SU-DHL-6 (cell line): ENCODE measurements around the gene TRIM22.

Experiments
- H2AFZ ChIP-seq: fragments of 200-600 bp; sonication (generic); 2 replicates; pipeline ENCODE4 v1.6.1; 2014; ENCODE audit warnings: low read depth, mild to moderate bottlenecking, moderate library complexity, mixed read lengths, antibody characterized with exemption, low read length; ENCODE audit not compliant: severe bottlenecking
- H3F3A ChIP-seq: fragments of 200-600 bp; shearing (Covaris generic); 2 replicates; pipeline ENCODE4 v1.6.0; 2016; ENCODE audit warnings: antibody characterized with exemption, mild to moderate bottlenecking; ENCODE audit not compliant: insufficient read depth
- H3K27ac ChIP-seq: fragments of 200-600 bp; sonication (generic); 2 replicates; pipeline ENCODE4 v1.5.1; 2016; ENCODE audit warnings: low read depth, mild to moderate bottlenecking, low read length, moderate library complexity, mixed read lengths
- H3K27me3 ChIP-seq: fragments of 200-600 bp; sonication (generic), shearing (Covaris generic); 2 replicates; pipeline ENCODE4 v1.6.0; 2014; ENCODE audit warnings: mild to moderate bottlenecking, low read length
- H3K36me3 ChIP-seq: fragments of 200-600 bp; sonication (generic); 2 replicates; pipeline ENCODE4 v1.6.1; 2014; ENCODE audit warnings: mild to moderate bottlenecking, low read length, mixed read lengths
- H3K4me2 ChIP-seq: fragments of 300-600, 200-600 bp; shearing (Covaris generic), sonication (generic); 2 replicates; pipeline ENCODE4 v1.6.0; 2014; ENCODE audit warnings: low read length, low read depth, mild to moderate bottlenecking; ENCODE audit not compliant: poor library complexity, severe bottlenecking
- H3K4me3 ChIP-seq: fragments of 200-600 bp; sonication (generic); 2 replicates; pipeline ENCODE4 v1.5.1; 2014; ENCODE audit warnings: antibody characterized with exemption, low read length, mild to moderate bottlenecking, mixed read lengths; ENCODE audit not compliant: insufficient read depth, poor library complexity, severe bottlenecking
- H3K79me2 ChIP-seq: fragments of 200-600 bp; sonication (generic); 2 replicates; pipeline ENCODE4 v1.6.1; 2014; ENCODE audit warnings: mild to moderate bottlenecking, low read length, moderate library complexity; ENCODE audit not compliant: insufficient read depth
- H3K9ac ChIP-seq: fragments of 200-600 bp; sonication (generic); 2 replicates; pipeline ENCODE4 v1.7.0; 2014; ENCODE audit warnings: mild to moderate bottlenecking, low read length
- H3K9me2 ChIP-seq: fragments of 200-600 bp; sonication (generic); replicated peaks from 2 replicates; pipeline ENCODE4 v1.6.1; 2014; ENCODE audit warnings: low read length; ENCODE audit not compliant: insufficient read depth
- H3K9me3 ChIP-seq: fragments of 200-600 bp; sonication (generic); 2 replicates; pipeline ENCODE4 v1.6.1; 2014; ENCODE audit warnings: low read length, mixed read lengths; ENCODE audit not compliant: insufficient read depth
- H4K20me1 ChIP-seq: fragments of 200-600 bp; sonication (generic); 2 replicates; pipeline ENCODE4 v1.6.1; 2014; ENCODE audit warnings: low read depth, mild to moderate bottlenecking, antibody characterized with exemption, low read length, moderate library complexity, mixed read lengths
- CTCF ChIP-seq: fragments of 200-600 bp; sonication (generic); IDR thresholded peaks from one replicate; pipeline ENCODE4 v1.5.1; 2017; ENCODE audit warnings: antibody characterized with exemption, mild to moderate bottlenecking, low read length, moderate library complexity; ENCODE audit not compliant: insufficient read depth, poor library complexity, severe bottlenecking
- EZH2phosphoT487 ChIP-seq: fragments of 200-600 bp; sonication (generic), shearing (Covaris generic); conservative IDR thresholded peaks from 2 replicates; pipeline ENCODE4 v1.6.1; 2018; ENCODE audit warnings: mild to moderate bottlenecking, antibody characterized with exemption, low read length, moderate library complexity, mixed read lengths

Gene TRIM22

GRCh38 chr11:5726351-5726750 is 36.8 kb downstream of the TRIM22 start:
- TF ChIP-seq CTCF (no peak), EZH2phosphoT487 (no peak)

GRCh38 chr11:5727691-5728090 is 38.1 kb downstream of the TRIM22 start:
- Histone ChIP-seq H3K27me3 (no peaks in the 10 kb centered on the region), H3K9me2 (no peaks in the 10 kb centered on the region), H3K79me2 (no peaks in the 10 kb centered on the region), H2AFZ (no peak overlapping the region), H3K27ac (no peak overlapping the region), H3F3A (no peaks in the 10 kb centered on the region), H3K36me3 (no peaks in the 10 kb centered on the region), H3K9ac (no peak overlapping the region), H3K4me3 (no peak overlapping the region), H3K9me3 (no peaks in the 10 kb centered on the region), H4K20me1 (no peaks in the 10 kb centered on the region), H3K4me2 (no peak overlapping the region)
- TF ChIP-seq EZH2phosphoT487: no peak

More at GRCh38 chr11:5726351-5726750, 36.8 kb downstream of the TRIM22 start:
- no peak overlapping the region for H2AFZ ChIP-seq
- H3K27ac ChIP-seq: no peak overlapping the region
- H3K4me3 ChIP-seq: no peak overlapping the region
- H3K79me2 ChIP-seq: no peaks in the 10 kb centered on the region
- H3K36me3 ChIP-seq: no peaks in the 10 kb centered on the region
- H3K9me2 ChIP-seq: no peaks in the 10 kb centered on the region
- no peak overlapping the region for H3K9ac ChIP-seq
- H3K9me3 ChIP-seq: no peaks in the 10 kb centered on the region
- no peaks in the 10 kb centered on the region for H4K20me1 ChIP-seq
- no peaks in the 10 kb centered on the region for H3F3A ChIP-seq
- no peaks in the 10 kb centered on the region for H3K27me3 ChIP-seq
- no peak overlapping the region for H3K4me2 ChIP-seq

GRCh38 chr11:5736396-5736795 is 46.8 kb downstream of the TRIM22 start, which contains the start of gene OR56B1:
Gene OR56B1, plus strand, starts transcription at chr11:5736448. Its CDS starts 69 bp downstream, at chr11:5736517.
- no peak within 1 kb of the TSS for H3K4me2 ChIP-seq
- H3K4me3 ChIP-seq: no peak within 1 kb of the TSS
- no peak within 1 kb of the TSS for H3K27ac ChIP-seq
- H3K9ac ChIP-seq: no peak within 1 kb of the TSS
- no peaks in the 10 kb centered on the region for H3K79me2 ChIP-seq
- no peaks in the 10 kb centered on the region for H3K9me3 ChIP-seq
- H3K36me3 ChIP-seq: no peaks in the 10 kb centered on the region
- no peak within 1 kb of the TSS for H2AFZ ChIP-seq
- H3F3A ChIP-seq: no peaks in the 10 kb centered on the region
- TF ChIP-seq CTCF (no peak), EZH2phosphoT487 (no peak)
- no peaks in the 10 kb centered on the region for H3K9me2 ChIP-seq
- no peaks in the 10 kb centered on the region for H4K20me1 ChIP-seq
- H3K27me3 ChIP-seq: no peaks in the 10 kb centered on the region

- Histone ChIP-seq H3F3A (no peaks in the 10 kb centered on the region), H3K9ac (no peak overlapping the region), H3K4me2 (no peak overlapping the region), H3K9me3 (no peaks in the 10 kb centered on the region), H3K4me3 (no peak overlapping the region), H3K79me2 (no peaks in the 10 kb centered on the region), H3K27ac (no peak overlapping the region), H3K9me2 (no peaks in the 10 kb centered on the region), H3K27me3 (no peaks in the 10 kb centered on the region), H4K20me1 (no peaks in the 10 kb centered on the region), H2AFZ (no peak overlapping the region), H3K36me3 (no peaks in the 10 kb centered on the region)
- TF ChIP-seq EZH2phosphoT487: no peak
- TF ChIP-seq CTCF: no peak
These were observed 47.5 kb downstream of the TRIM22 start for GRCh38 chr11:5737091-5737490.
